ENCODE data around the gene P2RX5. TPM values are rescaled to one million over a fixed set of nuclear protein-coding genes. Genes with fewer than 3 reads are reported as not detected.

P2RX5 gene
- total and polyA plus RNA-seq, 2 experiments from 2014 or later, result not detected

GRCh38 chr17:3682033-3682432 is 13.9 kb downstream of the P2RX5 start:
- Histone ChIP-seq H3K79me2 (no peaks in the 10 kb centered on the region), H4K20me1 (ENCODE audit: insufficient read depth, poor library complexity, severe bottlenecking) (no peaks in the 10 kb centered on the region), H3K27me3 (no peaks in the 10 kb centered on the region), H3K4me2 (no peak overlapping the region), H3K4me1 (ENCODE audit: insufficient read depth) (no peaks in the 10 kb centered on the region), H3K36me3 (replicated peaks; ENCODE audit: insufficient read depth, low read depth) (no peaks in the 10 kb centered on the region), H2AFZ (no peak overlapping the region), H3K9me2 (replicated peaks; ENCODE audit: insufficient read depth) (no peaks in the 10 kb centered on the region), H3K9me3 (ENCODE audit: low read depth) (no peaks in the 10 kb centered on the region), H3K27ac (no peak overlapping the region), H3K4me3 (no peak overlapping the region)
- DNase-seq (ENCODE audit: low spot score), result no peak
- WGBS (ENCODE audit: low lambda C conversion rate, missing lambda C conversion rate), result 94% methylated on average over 12 of the region's 12 CpGs
- TF ChIP-seq EZH2 (IDR thresholded peaks at IDR 0.05; ENCODE audit: borderline replicate concordance) (no peak), EZH2phosphoT487 (IDR thresholded peaks at IDR 0.05; ENCODE audit: low read depth, severe bottlenecking, unreplicated experiment) (no peak)
- TF ChIP-seq, protein P1, sequence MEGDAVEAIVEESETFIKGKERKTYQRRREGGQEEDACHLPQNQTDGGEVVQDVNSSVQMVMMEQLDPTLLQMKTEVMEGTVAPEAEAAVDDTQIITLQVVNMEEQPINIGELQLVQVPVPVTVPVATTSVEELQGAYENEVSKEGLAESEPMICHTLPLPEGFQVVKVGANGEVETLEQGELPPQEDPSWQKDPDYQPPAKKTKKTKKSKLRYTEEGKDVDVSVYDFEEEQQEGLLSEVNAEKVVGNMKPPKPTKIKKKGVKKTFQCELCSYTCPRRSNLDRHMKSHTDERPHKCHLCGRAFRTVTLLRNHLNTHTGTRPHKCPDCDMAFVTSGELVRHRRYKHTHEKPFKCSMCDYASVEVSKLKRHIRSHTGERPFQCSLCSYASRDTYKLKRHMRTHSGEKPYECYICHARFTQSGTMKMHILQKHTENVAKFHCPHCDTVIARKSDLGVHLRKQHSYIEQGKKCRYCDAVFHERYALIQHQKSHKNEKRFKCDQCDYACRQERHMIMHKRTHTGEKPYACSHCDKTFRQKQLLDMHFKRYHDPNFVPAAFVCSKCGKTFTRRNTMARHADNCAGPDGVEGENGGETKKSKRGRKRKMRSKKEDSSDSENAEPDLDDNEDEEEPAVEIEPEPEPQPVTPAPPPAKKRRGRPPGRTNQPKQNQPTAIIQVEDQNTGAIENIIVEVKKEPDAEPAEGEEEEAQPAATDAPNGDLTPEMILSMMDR (IDR thresholded peaks at IDR 0.05; ENCODE audit: poor library complexity), result no peak

- Histone ChIP-seq H3K27me3 (no peaks in the 10 kb centered on the region), H3K27ac (no peak overlapping the region), H3K4me2 (no peak overlapping the region)
These were observed 14.4 kb downstream of the P2RX5 start for GRCh38 chr17:3681565-3681964.

DNA sequence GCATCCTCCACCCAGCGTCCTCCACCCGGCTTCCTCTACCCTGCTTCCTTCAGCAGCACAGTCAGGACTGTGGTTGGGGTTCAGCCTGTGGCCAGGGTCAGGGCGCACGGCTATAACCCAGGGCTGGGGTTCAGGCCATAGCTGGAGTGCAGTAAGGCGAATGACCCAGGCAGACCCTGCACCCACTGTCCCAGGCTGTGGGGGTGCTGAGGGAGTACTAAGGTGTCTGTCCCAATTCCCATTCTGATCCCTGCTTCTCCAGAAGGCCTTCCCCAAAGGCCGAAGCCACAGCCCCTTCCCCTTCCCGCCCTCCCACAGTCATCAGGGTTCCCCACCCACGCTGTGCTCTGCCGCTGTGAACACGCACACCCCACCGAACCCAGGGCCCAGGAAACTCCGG is 14.9 kb downstream of the P2RX5 start:
- no peaks in the 10 kb centered on the region for H3K9me2 ChIP-seq (replicated peaks; ENCODE audit: insufficient read depth)
- 93% methylated on average over 12 of the region's 12 CpGs for WGBS (ENCODE audit: low lambda C conversion rate, missing lambda C conversion rate)
- TF ChIP-seq, protein P1 (IDR thresholded peaks at IDR 0.05; ENCODE audit: poor library complexity), result no peak
- TF ChIP-seq EZH2phosphoT487 (IDR thresholded peaks at IDR 0.05; ENCODE audit: low read depth, severe bottlenecking, unreplicated experiment), result no peak
- TF ChIP-seq EZH2 (IDR thresholded peaks at IDR 0.05; ENCODE audit: borderline replicate concordance), result no peak
- H3K36me3 ChIP-seq (replicated peaks; ENCODE audit: insufficient read depth, low read depth), result no peaks in the 10 kb centered on the region
- no peak overlapping the region for H3K4me2 ChIP-seq
- H3K4me1 ChIP-seq (ENCODE audit: insufficient read depth), result no peaks in the 10 kb centered on the region
- no peak for DNase-seq (ENCODE audit: low spot score)
- H3K27ac ChIP-seq, result no peak overlapping the region
- H4K20me1 ChIP-seq (ENCODE audit: insufficient read depth, poor library complexity, severe bottlenecking), result no peaks in the 10 kb centered on the region
- no peaks in the 10 kb centered on the region for H3K9me3 ChIP-seq (ENCODE audit: low read depth)
- no peaks in the 10 kb centered on the region for H3K79me2 ChIP-seq
- H2AFZ ChIP-seq, result no peak overlapping the region
- no peak overlapping the region for H3K4me3 ChIP-seq
- no peaks in the 10 kb centered on the region for H3K27me3 ChIP-seq

More at GRCh38 chr17:3681565-3681964, 14.4 kb downstream of the P2RX5 start:
- no peak overlapping the region for H2AFZ ChIP-seq
- H3K9me2 ChIP-seq (replicated peaks; ENCODE audit: insufficient read depth), result no peaks in the 10 kb centered on the region
- DNase-seq (ENCODE audit: low spot score), result no peak
- WGBS (ENCODE audit: low lambda C conversion rate, missing lambda C conversion rate), result 85% methylated on average over 19 of the region's 20 CpGs
- H3K4me1 ChIP-seq (ENCODE audit: insufficient read depth), result no peaks in the 10 kb centered on the region
- no peaks in the 10 kb centered on the region for H3K79me2 ChIP-seq
- TF ChIP-seq EZH2 (IDR thresholded peaks at IDR 0.05; ENCODE audit: borderline replicate concordance), result no peak
- TF ChIP-seq, protein P1 (IDR thresholded peaks at IDR 0.05; ENCODE audit: poor library complexity), result no peak
- no peak for TF ChIP-seq EZH2phosphoT487 (IDR thresholded peaks at IDR 0.05; ENCODE audit: low read depth, severe bottlenecking, unreplicated experiment)
- no peak overlapping the region for H3K4me3 ChIP-seq
- H3K9me3 ChIP-seq (ENCODE audit: low read depth), result no peaks in the 10 kb centered on the region
- no peaks in the 10 kb centered on the region for H4K20me1 ChIP-seq (ENCODE audit: insufficient read depth, poor library complexity, severe bottlenecking)
- no peaks in the 10 kb centered on the region for H3K36me3 ChIP-seq (replicated peaks; ENCODE audit: insufficient read depth, low read depth)
